ENCODE results near the gene GMEB1.
"Not testable (repeated sequence)": the region's sequence is repeated elsewhere in the genome, so short reads cannot be mapped to it uniquely, and the experiment has no call there.

GMEB1 gene

DNA sequence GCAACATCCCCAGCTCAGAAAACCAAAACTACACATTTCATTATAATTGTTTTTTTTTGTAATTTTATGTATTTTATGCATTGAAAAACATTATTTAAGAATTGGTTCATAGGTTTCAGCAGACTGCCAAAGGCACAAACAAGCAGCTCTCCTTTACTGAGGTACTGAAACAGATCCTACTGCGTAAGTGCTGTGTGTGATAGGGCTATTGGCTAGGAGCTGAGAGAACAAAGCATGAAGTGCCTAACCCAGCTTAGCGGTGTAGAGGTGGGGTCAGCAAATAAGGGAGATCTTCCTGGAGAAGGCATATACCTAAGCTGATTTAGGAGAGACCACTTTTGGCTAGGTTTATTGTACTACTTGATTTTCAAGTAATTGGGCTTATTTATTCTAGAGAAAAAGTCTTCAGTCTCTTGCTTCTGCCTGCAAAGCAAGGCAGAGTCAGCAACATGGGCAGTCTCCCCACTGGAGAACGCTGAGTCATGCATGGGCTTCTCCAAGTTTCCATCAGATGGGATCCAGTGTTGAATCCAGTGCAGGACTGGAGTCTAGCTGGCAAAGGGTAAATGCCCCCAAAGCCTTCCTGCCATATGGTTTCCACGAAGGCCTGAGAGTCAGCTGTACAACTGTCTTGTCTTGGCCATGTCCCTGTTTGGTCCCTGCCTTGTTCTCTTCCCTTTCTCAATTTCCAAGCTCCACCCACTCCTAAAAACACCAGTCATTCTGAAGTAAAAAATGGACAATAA is 50.2 kb downstream of the GMEB1 start:
- Histone ChIP-seq H3K27ac (no peak overlapping the region), H3K4me1 (ENCODE audit: low read depth, poor library complexity, severe bottlenecking) (peaks cover 15% of the 10 kb centered on the region), H2AFZ (ENCODE audit: low read depth) (no peak overlapping the region), H3K4me3 (IDR thresholded peaks at IDR 0.05; ENCODE audit: insufficient read depth, low read depth, low read length) (no peak overlapping the region), H3K36me3 (ENCODE audit: insufficient read depth) (no peaks in the 10 kb centered on the region), H3K4me2 (no peak overlapping the region), H3K79me2 (ENCODE audit: insufficient read depth, low read depth) (no peaks in the 10 kb centered on the region), H3K9ac (no peak overlapping the region), H4K20me1 (ENCODE audit: insufficient read depth) (no peaks in the 10 kb centered on the region), H3K27me3 (ENCODE audit: insufficient read depth, low read depth) (no peaks in the 10 kb centered on the region)
- TF ChIP-seq, protein P1, sequence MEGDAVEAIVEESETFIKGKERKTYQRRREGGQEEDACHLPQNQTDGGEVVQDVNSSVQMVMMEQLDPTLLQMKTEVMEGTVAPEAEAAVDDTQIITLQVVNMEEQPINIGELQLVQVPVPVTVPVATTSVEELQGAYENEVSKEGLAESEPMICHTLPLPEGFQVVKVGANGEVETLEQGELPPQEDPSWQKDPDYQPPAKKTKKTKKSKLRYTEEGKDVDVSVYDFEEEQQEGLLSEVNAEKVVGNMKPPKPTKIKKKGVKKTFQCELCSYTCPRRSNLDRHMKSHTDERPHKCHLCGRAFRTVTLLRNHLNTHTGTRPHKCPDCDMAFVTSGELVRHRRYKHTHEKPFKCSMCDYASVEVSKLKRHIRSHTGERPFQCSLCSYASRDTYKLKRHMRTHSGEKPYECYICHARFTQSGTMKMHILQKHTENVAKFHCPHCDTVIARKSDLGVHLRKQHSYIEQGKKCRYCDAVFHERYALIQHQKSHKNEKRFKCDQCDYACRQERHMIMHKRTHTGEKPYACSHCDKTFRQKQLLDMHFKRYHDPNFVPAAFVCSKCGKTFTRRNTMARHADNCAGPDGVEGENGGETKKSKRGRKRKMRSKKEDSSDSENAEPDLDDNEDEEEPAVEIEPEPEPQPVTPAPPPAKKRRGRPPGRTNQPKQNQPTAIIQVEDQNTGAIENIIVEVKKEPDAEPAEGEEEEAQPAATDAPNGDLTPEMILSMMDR (conservative IDR thresholded peaks at IDR 0.05; ENCODE audit: low read depth, low read length), result no peak

DNA sequence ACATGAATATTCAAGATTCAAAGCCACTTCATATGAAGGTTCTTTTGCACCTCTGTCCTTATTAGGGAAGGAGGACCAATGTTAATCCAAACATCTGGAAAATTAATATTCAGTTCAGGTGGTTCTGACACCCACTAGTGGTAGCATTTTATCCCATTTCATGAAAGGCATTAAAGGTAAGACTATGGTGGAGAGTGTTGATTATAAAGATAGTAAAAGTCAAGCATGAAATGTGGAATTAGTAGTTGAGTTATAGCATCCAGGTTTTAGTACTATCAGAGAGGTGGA is 50.7 kb downstream of the GMEB1 start:
- Histone ChIP-seq H3K27ac (no peak overlapping the region), H3K9ac (no peak overlapping the region), H3K27me3 (ENCODE audit: insufficient read depth, low read depth) (no peaks in the 10 kb centered on the region), H3K4me2 (no peak overlapping the region), H4K20me1 (ENCODE audit: insufficient read depth) (no peaks in the 10 kb centered on the region), H3K36me3 (ENCODE audit: insufficient read depth) (no peaks in the 10 kb centered on the region), H3K79me2 (ENCODE audit: insufficient read depth, low read depth) (no peaks in the 10 kb centered on the region), H3K4me1 (ENCODE audit: low read depth, poor library complexity, severe bottlenecking) (peaks cover 15% of the 10 kb centered on the region), H3K4me3 (IDR thresholded peaks at IDR 0.05; ENCODE audit: insufficient read depth, low read depth, low read length) (no peak overlapping the region), H2AFZ (ENCODE audit: low read depth) (no peak overlapping the region)
- TF ChIP-seq, protein P1 (conservative IDR thresholded peaks at IDR 0.05; ENCODE audit: low read depth, low read length), result no peak

DNA sequence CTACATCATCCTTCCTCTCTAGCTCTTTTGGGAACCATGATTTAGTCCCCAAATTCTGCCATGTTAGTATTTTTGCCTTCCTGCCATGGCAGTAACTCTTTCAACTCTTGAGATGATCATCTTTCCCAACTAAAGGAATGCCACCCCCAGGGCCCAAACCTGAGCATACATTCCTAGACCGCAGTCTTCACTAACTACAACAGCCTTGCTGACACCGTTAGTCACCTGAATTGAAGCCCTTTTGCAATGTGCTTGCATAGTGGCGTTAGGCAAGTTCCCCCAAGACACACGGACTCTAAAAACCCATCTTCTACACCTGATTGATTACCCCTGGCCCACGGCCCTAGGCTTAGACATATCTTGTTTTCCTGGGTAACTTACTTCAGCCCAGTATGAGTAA is 51.8 kb downstream of the GMEB1 start:
- no peaks in the 10 kb centered on the region for H3K36me3 ChIP-seq (ENCODE audit: insufficient read depth)
- H3K4me3 ChIP-seq (IDR thresholded peaks at IDR 0.05; ENCODE audit: insufficient read depth, low read depth, low read length), result no peak overlapping the region
- TF ChIP-seq, protein P1 (conservative IDR thresholded peaks at IDR 0.05; ENCODE audit: low read depth, low read length), result no peak
- H3K4me1 ChIP-seq (ENCODE audit: low read depth, poor library complexity, severe bottlenecking), result peaks cover 15% of the 10 kb centered on the region
- no peaks in the 10 kb centered on the region for H4K20me1 ChIP-seq (ENCODE audit: insufficient read depth)
- no peak overlapping the region for H3K27ac ChIP-seq
- H3K9ac ChIP-seq, result no peak overlapping the region
- H3K27me3 ChIP-seq (ENCODE audit: insufficient read depth, low read depth), result no peaks in the 10 kb centered on the region
- H2AFZ ChIP-seq (ENCODE audit: low read depth), result no peak overlapping the region
- no peaks in the 10 kb centered on the region for H3K79me2 ChIP-seq (ENCODE audit: insufficient read depth, low read depth)
- H3K4me2 ChIP-seq, result no peak overlapping the region

DNA sequence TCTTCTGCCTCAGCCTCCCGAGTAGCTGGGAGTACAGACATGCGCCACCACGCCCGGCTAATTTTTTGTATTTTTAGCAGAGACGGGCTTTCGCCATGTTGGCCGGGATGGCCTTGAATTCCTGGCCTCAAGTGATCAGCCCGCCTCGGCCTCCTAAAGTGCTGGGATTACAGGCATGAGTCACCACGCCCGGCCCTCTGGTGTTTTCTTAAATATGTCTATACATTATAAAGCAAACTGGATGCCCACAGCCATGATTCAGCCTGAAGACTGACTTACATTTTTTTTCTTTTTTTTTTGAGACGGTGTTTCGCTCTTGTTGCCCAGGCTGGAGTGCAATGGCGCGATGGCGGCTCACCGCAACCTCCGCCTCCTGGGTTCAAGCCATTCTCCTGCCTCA is 53.3 kb downstream of the GMEB1 start:
- peaks cover 15% of the 10 kb centered on the region for H3K4me1 ChIP-seq (ENCODE audit: low read depth, poor library complexity, severe bottlenecking)
- H3K36me3 ChIP-seq (ENCODE audit: insufficient read depth); H3K9ac ChIP-seq; H3K4me2 ChIP-seq; H4K20me1 ChIP-seq (ENCODE audit: insufficient read depth); H3K4me3 ChIP-seq (IDR thresholded peaks at IDR 0.05; ENCODE audit: insufficient read depth, low read depth, low read length); H2AFZ ChIP-seq (ENCODE audit: low read depth); H3K27ac ChIP-seq; H3K27me3 ChIP-seq (ENCODE audit: insufficient read depth, low read depth); H3K79me2 ChIP-seq (ENCODE audit: insufficient read depth, low read depth): not testable (repeated sequence)

DNA sequence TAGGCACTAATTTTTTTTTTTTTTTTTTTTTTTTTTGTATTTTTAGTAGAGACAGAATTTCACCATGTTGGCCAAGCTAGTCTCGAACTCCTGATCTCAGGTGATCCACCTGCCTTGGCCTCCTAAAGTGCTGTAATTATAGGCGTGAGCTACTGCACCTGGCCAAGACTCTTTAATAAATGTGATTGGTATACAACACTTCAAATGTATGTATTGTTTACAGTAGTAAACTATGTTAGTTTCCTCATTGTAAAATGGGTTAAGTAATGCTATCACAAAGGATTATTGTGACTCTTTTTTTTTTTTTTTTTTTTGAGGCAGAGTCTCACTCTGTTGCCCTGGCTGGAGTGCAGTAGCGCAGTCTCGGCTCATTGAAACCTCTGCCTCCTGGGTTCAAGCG is 56.8 kb downstream of the GMEB1 start:
- not testable (repeated sequence) for H3K4me3 ChIP-seq (IDR thresholded peaks at IDR 0.05; ENCODE audit: insufficient read depth, low read depth, low read length); H3K79me2 ChIP-seq (ENCODE audit: insufficient read depth, low read depth); H4K20me1 ChIP-seq (ENCODE audit: insufficient read depth); H3K27ac ChIP-seq; H3K4me2 ChIP-seq; H3K27me3 ChIP-seq (ENCODE audit: insufficient read depth, low read depth); H3K4me1 ChIP-seq (ENCODE audit: low read depth, poor library complexity, severe bottlenecking); H2AFZ ChIP-seq (ENCODE audit: low read depth); H3K9ac ChIP-seq; H3K36me3 ChIP-seq (ENCODE audit: insufficient read depth)
